Mesothelial cell of epicardium (in vitro differentiated cells): ENCODE data around the gene TSPAN8. TPM values are rescaled to one million over a fixed set of nuclear protein-coding genes. Genes with fewer than 3 reads are reported as not detected.

Source experiments
- DNase-seq, 2 experiments: peaks; one replicate each; pipeline ENCODE4 v3.0.0; 2021; ENCODE audit warnings: low spot score in 2 of 2; ENCODE audit not compliant: unreplicated experiment in 2 of 2
- H3K27ac Mint-ChIP-seq: 2 replicates; pipeline ENCODE4 v1.8.0; 2021; ENCODE audit warnings: mixed read lengths
- H3K27me3 Mint-ChIP-seq: 2 replicates; pipeline ENCODE4 v1.8.0; 2021; ENCODE audit warnings: low read depth, mixed read lengths
- H3K36me3 Mint-ChIP-seq: 2 replicates; pipeline ENCODE4 v1.8.0; 2021; ENCODE audit warnings: mixed read lengths
- H3K4me1 Mint-ChIP-seq: 2 replicates; pipeline ENCODE4 v1.8.0; 2021; ENCODE audit warnings: mixed read lengths
- H3K4me3 Mint-ChIP-seq: 2 replicates; pipeline ENCODE4 v1.8.0; 2021; ENCODE audit warnings: mild to moderate bottlenecking, moderate library complexity, mixed read lengths
- H3K9me3 Mint-ChIP-seq: 2 replicates; pipeline ENCODE4 v1.8.0; 2021; ENCODE audit warnings: mixed read lengths
- total RNA-seq: library from RNA; stranded (reverse); gene quantifications from 3 replicates; pipeline ENCODE4 v1.2.1, GENCODE V29; 2021
- TF ChIP-seq, protein P1 (sequence below): fragments of 200-600 bp; sonication (generic); IDR thresholded peaks from one replicate; pipeline ENCODE4 v1.5.0; 2021; ENCODE audit warnings: antibody characterized with exemption; ENCODE audit not compliant: unreplicated experiment

Gene TSPAN8
- total RNA-seq, 1 donor from 2014 or later: not detected

DNA sequence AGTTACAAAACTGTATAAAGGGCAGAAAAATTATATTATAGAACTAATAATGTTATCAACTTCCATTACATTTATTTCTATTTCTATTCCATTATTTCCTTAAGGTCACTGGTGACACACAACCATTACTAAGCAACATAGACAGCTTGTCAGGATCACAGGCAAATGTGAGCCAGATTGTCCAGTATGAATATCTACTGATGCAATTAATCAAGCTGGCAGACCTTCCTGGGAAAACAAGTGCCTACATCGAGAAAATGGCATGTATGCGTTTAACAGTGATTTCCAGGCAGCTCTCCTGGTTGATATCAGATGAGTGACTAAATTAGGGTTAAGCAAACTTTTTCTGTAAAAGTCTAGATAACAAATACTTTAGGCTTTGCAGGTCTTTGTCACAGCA, 36.9 kb upstream of the TSPAN8 start:
- peaks cover 8% of the 10 kb centered on the region for H3K4me1 Mint-ChIP-seq
- TF ChIP-seq, protein P1, sequence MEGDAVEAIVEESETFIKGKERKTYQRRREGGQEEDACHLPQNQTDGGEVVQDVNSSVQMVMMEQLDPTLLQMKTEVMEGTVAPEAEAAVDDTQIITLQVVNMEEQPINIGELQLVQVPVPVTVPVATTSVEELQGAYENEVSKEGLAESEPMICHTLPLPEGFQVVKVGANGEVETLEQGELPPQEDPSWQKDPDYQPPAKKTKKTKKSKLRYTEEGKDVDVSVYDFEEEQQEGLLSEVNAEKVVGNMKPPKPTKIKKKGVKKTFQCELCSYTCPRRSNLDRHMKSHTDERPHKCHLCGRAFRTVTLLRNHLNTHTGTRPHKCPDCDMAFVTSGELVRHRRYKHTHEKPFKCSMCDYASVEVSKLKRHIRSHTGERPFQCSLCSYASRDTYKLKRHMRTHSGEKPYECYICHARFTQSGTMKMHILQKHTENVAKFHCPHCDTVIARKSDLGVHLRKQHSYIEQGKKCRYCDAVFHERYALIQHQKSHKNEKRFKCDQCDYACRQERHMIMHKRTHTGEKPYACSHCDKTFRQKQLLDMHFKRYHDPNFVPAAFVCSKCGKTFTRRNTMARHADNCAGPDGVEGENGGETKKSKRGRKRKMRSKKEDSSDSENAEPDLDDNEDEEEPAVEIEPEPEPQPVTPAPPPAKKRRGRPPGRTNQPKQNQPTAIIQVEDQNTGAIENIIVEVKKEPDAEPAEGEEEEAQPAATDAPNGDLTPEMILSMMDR: no peak

DNA sequence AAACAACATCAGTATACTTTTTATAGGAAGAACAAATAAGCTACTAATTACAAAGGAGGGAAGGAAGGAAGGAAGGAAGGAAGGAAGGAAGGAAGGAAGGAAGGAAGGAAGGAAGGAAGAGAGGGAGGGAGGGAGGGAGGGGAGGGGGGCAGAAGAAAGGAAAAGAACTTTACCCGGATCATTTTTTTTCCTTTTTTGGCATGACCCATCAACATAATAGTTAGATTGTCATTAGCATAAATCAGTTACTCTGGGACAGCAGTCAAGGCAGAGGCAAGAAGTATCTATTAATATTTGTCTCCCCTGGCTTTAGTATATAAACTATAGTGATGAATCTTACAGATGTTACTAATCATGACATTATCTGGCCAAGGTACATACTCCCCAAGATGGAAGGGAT, 35.2 kb upstream of the TSPAN8 start:
- H3K36me3 Mint-ChIP-seq: no peaks in the 10 kb centered on the region
- peaks cover 3% of the 10 kb centered on the region for H3K9me3 Mint-ChIP-seq
- H3K27me3 Mint-ChIP-seq: peaks cover 10% of the 10 kb centered on the region
- peaks cover 8% of the 10 kb centered on the region for H3K4me1 Mint-ChIP-seq
- no peak for DNase-seq
- no peak overlapping the region for H3K4me3 Mint-ChIP-seq
- H3K27ac Mint-ChIP-seq: no peak overlapping the region
- TF ChIP-seq, protein P1: no peak

More for the DNA sequence above, 36.9 kb upstream of the TSPAN8 start:
- H3K4me3 Mint-ChIP-seq: no peak overlapping the region
- DNase-seq: no peak
- no peaks in the 10 kb centered on the region for H3K9me3 Mint-ChIP-seq
- H3K27me3 Mint-ChIP-seq: peaks cover 4% of the 10 kb centered on the region
- H3K27ac Mint-ChIP-seq: no peak overlapping the region
- no peaks in the 10 kb centered on the region for H3K36me3 Mint-ChIP-seq

DNA sequence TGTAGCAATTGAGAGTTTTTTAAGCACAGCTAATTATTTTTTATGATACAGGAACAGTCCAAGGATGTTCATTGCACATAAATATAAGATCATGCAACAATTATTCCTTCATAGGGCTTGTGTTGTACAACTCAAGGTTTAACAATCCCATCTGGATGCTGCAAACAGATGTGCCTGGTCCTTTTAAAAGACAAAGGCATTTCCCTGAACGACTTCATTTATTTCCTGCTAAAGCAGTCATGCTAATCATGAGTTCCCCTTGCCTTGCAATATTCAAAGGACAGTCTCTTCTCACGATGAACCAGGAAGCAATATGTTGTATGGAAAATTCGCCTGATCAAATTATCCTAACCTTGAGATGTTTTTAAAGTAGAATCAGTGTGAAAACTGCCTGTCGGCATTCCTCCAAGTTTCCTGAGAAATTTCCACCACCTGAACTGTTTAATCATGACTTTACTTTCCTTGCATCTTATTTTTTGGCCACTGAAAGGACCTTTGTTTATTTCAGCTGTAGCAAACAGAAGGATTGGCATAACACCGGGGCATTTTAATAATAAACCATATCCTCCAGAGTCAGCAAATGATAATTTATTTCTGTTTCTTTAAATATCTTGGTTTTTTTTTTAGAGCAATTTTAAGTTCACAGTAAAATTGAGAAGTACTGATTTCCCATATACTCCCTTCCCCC, 33.9 kb upstream of the TSPAN8 start:
- no peak overlapping the region for H3K27ac Mint-ChIP-seq
- no peak for DNase-seq
- no peaks in the 10 kb centered on the region for H3K36me3 Mint-ChIP-seq
- TF ChIP-seq, protein P1: no peak
- peaks cover 8% of the 10 kb centered on the region for H3K4me1 Mint-ChIP-seq
- H3K9me3 Mint-ChIP-seq: peaks cover 3% of the 10 kb centered on the region
- H3K4me3 Mint-ChIP-seq: no peak overlapping the region
- peaks cover 11% of the 10 kb centered on the region for H3K27me3 Mint-ChIP-seq

DNA sequence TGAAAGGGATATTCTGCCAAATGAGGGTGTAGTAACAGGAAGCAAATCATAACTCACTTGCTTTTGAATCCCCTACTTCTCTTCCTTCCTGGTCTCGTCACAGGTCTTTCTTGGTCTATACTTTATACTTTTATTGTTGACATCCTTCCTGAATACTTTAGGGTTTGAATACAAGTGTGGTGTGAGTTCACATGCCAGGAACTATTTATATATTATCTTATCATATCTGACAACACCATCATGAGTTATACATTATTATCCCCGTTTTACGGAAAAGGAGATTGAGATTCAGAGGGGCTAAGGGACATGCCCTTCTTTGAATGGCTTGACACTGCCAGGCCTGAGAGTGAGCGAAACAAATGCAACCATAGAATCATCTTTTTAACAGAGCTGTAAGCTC, 33.0 kb upstream of the TSPAN8 start:
- no peak overlapping the region for H3K27ac Mint-ChIP-seq
- peaks cover 7% of the 10 kb centered on the region for H3K4me1 Mint-ChIP-seq
- peaks cover 3% of the 10 kb centered on the region for H3K9me3 Mint-ChIP-seq
- H3K27me3 Mint-ChIP-seq: peaks cover 11% of the 10 kb centered on the region
- TF ChIP-seq, protein P1: no peak
- no peak overlapping the region for H3K4me3 Mint-ChIP-seq
- no peak for DNase-seq
- H3K36me3 Mint-ChIP-seq: no peaks in the 10 kb centered on the region

DNA sequence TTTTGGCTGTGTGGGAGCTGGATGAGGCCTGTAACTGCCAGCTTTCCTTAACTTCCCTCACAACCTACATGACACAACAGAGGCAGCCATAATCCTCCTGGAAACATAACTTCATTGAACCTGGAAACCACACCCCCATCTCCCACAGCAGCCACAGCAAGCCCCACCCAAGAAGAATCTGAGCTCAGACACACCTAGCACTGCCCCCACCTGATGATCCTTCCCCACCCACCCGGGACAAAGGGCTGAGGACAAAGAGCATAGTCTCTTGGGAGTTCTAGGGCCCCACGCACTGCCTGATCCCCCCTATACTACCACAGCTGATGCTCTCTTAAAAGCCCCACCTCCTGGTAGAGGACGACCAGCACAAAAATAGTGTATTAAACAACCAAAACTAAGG, 29.6 kb upstream of the TSPAN8 start:
- DNase-seq: no peak
- H3K4me3 Mint-ChIP-seq: no peak overlapping the region
- H3K9me3 Mint-ChIP-seq: peaks cover 3% of the 10 kb centered on the region
- H3K4me1 Mint-ChIP-seq: no peaks in the 10 kb centered on the region
- H3K27me3 Mint-ChIP-seq: peaks cover 7% of the 10 kb centered on the region
- H3K36me3 Mint-ChIP-seq: no peaks in the 10 kb centered on the region
- no peak overlapping the region for H3K27ac Mint-ChIP-seq
- TF ChIP-seq, protein P1: no peak
